Hematopoietic multipotent progenitor cell (in vitro differentiated cells): ENCODE results near the gene WSCD1. TPM values are rescaled to one million over a fixed set of nuclear protein-coding genes. Genes with fewer than 3 reads are reported as not detected.

ENCODE experiments used
- DNase-seq, 3 donors: peaks; one replicate each; pipeline ENCODE4 v3.0.0-alpha.2; 2011 to 2015; ENCODE audit warnings: low read depth in 2 of 3, low spot score in 2 of 3
- total RNA-seq: library from RNA; depleted of rRNA; stranded (reverse); fragments of >200 nt; gene quantifications from one replicate; pipeline ENCODE4 v1.2.3, GENCODE V29; 2012

The WSCD1 gene
- total RNA-seq, 1 donor: under 0.01 TPM

- DNase-seq: no peak
Observed at GRCh38 chr17:6057562-6057961, 12.6 kb upstream of the WSCD1 start.

DNA sequence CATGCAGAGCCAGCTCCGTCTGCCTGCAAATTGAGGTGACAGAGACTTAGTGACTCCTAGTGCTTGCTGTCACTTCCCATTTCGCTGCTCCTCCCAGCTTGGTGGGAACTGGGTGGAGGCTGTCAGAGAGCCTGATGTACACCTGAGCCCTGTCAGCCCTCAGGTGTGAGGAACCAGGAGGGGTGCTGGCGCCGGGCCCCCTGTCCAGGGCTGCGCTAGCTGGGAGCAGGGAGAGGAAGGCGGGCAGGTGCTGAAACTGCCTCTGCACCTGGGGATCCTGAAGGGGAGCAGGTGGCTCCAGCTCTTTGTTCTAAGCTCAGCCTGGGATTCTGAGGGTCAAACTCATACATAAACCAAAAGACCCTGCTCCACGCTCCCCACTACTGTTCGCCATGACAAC lies 10.8 kb upstream of the WSCD1 start:
- no peak for DNase-seq

GRCh38 chr17:6061290-6061689 lies 8.9 kb upstream of the WSCD1 start:
- no peak for DNase-seq

- no peak for DNase-seq
Observed at GRCh38 chr17:6064868-6065267, 5.3 kb upstream of the WSCD1 start.

- no peak for DNase-seq
Observed at GRCh38 chr17:6065351-6065750, 4.8 kb upstream of the WSCD1 start.

DNA sequence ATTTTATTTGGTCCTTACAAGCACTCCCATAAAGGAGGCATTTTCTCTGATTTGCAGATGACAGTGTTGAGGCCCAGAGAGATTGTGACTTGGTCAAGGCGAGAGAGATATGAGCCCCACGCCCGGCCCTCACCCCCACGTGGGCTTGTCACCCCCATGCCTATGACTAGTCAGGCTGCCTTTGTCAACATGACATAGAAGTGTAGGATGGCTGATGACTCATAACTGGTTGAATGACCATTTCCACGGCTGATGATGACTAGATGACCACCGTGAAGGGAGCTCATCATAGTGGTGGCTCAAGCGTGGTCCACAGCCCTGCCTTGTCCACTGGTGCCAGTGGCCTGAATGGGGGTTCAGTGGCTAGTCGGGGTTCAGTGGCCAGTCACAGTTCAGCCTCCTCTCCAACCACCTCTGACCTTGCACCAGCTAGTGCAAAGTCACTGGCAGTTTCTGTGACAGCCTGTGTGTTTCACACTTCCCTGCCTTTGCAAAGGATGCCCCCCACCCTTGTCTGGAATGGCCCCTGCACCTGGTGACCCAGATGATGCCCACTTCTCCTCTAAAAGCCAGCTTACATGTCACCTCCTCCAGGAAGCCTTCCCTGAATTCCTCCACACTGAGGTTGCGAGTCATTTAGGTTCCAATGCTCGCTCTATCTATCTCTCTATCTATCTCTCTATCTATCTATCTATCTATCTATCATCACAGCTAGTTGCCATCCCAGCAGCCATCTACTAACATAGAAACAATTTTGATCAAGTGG lies 3.8 kb upstream of the WSCD1 start:
- no peak for DNase-seq

- no peak for DNase-seq
Observed at GRCh38 chr17:6067060-6067459, 3.1 kb upstream of the WSCD1 start.

DNA sequence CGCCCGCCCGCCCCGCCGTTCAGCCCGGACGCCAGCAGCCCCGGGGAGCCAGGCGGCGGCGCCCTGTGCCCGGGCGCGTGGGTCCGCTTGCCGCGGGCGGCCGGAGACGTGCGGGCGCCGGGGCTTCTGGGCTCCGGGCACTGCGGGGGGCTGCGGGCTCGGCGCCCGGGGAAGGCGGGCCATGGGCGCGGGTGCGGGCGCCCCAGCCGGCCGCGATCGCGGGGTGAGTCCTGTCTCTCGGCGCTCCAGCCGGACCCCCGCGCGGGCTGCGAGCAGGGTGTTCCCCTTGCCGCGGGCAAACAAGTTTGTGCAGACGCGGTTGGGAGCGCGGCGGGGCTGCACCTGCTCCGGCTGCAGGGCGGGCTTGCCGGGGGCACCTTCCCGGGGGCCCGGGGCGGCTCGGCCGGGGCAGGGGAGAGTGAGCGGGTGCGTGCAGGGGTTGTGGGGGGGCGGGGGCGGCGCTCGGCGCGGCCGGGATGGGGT lies 292 bp downstream of the WSCD1 start:
- no peak for DNase-seq

GRCh38 chr17:6070913-6071511 lies 833 bp downstream of the WSCD1 start:
- DNase-seq: peak in 1 of 3 donors; percentile 5

- DNase-seq: no peak
Observed at GRCh38 chr17:6071528-6072065, 1.4 kb downstream of the WSCD1 start.

DNA sequence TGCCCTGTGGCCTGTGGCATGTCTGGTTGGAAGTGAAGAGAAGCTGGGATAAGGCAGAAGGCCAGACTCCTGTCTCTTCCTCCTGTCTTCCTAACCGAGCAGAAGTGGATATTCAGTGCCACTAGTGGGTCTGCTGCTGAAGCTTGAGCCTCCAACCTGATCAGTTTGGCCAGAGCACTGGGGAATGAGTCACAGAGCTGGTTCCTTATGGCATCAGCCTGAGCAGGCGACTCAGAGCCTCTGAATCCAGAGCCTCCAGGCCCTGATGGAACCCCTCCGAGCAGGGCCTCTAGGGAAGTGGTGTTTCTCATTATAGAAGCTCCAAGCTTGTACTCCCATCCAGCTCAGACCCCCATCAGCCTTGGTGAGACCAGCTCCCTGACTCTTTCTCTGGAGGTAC lies 2.0 kb downstream of the WSCD1 start:
- no peak for DNase-seq

- no peak for DNase-seq
Observed at GRCh38 chr17:6072611-6073010, 2.4 kb downstream of the WSCD1 start.

- no peak for DNase-seq
Observed at GRCh38 chr17:6073620-6074019, 3.4 kb downstream of the WSCD1 start.

DNA sequence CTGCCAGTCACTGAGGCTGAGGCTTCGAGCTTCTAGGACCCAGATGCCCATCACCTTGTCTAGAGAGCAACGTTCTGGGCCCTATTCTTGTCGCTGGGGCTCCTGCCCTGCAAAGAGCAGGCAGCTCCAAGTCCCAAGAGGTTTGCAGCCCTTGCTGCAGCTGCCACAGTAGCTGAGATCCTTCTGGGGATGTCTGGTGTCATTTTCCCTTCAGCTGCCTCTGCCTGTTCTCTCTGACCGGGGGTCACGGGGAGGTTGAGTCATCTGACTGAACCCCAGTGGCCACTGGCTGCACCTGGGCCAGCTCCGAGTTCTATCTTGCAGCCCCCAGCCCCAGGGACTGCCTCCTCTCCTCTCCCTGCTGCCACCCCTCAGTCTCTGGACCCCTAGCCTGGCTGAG lies 4.9 kb downstream of the WSCD1 start:
- DNase-seq: no peak

DNA sequence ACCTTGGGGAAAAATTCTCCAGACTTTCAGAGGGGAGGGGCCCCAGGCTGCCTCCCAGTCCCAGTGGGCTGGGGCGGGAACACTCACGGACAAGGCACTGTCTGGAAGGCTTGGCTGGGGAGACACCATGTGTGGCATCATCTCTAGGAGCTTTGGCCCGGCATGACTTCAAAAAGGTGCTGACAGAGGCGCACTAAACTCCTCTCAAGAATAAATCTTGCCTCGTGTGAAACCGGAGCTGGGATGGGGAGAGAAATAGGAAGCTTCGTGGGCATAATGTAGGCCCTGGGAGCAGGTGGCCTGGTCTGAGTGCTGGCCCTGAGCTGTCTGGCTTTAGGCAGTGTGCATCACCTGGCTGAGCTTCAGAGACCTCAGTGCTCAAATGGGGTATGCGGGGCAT lies 5.7 kb downstream of the WSCD1 start:
- DNase-seq: no peak

DNA sequence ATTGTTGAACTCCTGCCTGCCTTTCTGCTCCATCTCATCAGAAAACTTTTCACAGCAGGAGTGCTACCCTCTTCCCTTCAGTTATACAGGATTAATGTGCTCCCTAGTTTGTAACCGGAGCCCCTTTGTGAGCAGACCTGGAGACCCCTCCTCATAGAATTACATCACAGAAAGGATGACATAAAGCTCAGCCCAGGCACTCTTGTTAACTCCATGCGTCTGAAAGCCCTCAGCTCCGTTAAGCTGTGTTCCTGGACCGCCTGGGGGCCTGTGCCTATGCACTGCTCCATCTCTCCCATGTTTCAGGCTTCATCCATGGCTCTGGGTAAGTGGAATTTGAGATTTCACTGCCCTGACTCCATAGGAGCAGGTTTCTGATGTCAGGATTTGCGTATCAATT lies 7.6 kb downstream of the WSCD1 start:
- DNase-seq: no peak

- no peak for DNase-seq
Observed at GRCh38 chr17:6078458-6078871, 8.3 kb downstream of the WSCD1 start.

GRCh38 chr17:6079155-6079888 lies 9.1 kb downstream of the WSCD1 start:
- no peak for DNase-seq

DNA sequence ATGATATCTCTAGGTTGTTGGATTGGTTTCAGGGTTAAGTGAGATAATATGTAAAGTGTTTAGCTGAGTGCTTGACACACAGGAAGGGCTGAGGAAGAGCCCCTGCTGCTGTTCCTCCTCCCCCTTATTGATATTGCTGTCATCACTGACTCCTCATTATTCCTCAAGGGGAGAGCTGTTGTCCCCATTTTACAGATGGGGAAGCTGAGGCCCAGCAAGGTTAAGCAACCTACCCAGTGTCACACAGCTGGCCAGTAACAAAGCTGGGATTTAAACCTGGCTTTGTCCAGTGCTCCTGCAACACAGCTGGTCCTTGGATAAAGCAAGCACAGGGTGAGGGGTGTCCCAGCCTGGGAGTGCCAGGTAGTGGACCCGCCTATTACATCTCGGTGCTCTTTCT lies 9.8 kb downstream of the WSCD1 start:
- DNase-seq: no peak

DNA sequence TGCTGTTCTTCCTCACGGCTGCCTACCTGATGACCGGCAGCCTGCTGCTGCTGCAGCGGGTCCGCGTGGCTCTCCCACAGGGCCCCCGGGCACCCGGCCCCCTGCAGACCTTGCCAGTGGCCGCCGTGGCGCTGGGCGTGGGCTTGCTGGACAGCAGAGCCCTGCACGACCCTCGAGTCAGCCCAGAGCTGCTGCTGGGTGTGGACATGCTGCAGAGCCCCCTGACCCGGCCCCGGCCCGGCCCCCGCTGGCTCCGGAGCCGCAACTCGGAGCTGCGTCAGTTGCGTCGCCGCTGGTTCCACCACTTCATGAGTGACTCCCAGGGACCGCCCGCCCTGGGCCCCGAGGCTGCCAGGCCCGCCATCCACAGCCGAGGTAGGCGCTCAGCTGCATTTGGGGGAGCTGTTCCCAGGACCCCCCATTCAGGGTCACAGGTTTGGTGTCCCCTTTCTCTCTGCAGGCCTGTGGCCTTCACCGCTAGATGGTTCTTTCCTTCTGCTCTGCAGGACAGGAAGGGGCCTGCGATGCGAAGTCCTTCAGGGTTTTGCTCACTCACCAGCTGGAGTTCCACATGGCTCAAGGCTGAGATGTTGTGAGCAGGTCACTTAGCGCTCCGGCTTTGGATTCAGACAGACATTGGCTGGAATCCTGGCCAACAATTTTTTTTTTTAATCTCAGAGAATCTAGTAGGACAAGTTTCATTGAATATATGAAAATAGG lies 10.7 kb downstream of the WSCD1 start:
- DNase-seq: no peak

- DNase-seq: no peak
Observed at GRCh38 chr17:6082335-6082734, 12.2 kb downstream of the WSCD1 start.
